Measurements from ENCODE around the gene CAPNS1.

The CAPNS1 gene

GRCh38 chr19:36099166-36099785 lies 40.6 kb upstream of the CAPNS1 start:
- no peak overlapping the region for H3K4me3 ChIP-seq (replicated peaks in 1 of 2; ENCODE audit: low read depth in 2 of 2, low read length in 2 of 2)

DNA sequence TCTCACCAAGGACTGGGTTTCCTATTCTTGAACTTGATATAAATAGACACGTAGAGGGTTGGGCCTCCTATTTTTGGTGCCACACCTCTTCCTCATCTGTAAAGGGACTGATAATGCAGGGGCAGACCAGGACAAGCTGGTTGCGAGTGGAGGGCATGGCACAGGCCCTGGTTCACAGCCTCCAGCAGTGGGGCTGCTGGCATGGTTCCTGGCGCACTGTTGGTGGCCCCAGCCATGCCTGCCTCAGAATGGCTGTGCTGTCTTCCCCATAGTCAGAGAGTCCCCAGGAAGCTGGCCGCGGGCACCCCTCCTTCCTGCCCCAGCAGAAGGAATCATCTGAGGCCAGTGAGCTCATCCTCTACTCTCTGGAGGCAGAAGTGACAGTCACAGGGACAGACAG lies 39.4 kb upstream of the CAPNS1 start:
- H3K4me3 ChIP-seq (replicated peaks in 1 of 2; ENCODE audit: low read depth in 2 of 2, low read length in 2 of 2) = no peak overlapping the region
- no peak for DNase-seq (ENCODE audit: low read depth in 2 of 2)
- TF ChIP-seq, protein P1, sequence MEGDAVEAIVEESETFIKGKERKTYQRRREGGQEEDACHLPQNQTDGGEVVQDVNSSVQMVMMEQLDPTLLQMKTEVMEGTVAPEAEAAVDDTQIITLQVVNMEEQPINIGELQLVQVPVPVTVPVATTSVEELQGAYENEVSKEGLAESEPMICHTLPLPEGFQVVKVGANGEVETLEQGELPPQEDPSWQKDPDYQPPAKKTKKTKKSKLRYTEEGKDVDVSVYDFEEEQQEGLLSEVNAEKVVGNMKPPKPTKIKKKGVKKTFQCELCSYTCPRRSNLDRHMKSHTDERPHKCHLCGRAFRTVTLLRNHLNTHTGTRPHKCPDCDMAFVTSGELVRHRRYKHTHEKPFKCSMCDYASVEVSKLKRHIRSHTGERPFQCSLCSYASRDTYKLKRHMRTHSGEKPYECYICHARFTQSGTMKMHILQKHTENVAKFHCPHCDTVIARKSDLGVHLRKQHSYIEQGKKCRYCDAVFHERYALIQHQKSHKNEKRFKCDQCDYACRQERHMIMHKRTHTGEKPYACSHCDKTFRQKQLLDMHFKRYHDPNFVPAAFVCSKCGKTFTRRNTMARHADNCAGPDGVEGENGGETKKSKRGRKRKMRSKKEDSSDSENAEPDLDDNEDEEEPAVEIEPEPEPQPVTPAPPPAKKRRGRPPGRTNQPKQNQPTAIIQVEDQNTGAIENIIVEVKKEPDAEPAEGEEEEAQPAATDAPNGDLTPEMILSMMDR (IDR thresholded peaks at IDR 0.05; ENCODE audit: low read depth, low read length) = no peak

More at GRCh38 chr19:36099166-36099785, 40.6 kb upstream of the CAPNS1 start:
- DNase-seq (ENCODE audit: low read depth in 2 of 2) = no peak
- TF ChIP-seq, protein P1 (IDR thresholded peaks at IDR 0.05; ENCODE audit: low read depth, low read length) = no peak

DNA sequence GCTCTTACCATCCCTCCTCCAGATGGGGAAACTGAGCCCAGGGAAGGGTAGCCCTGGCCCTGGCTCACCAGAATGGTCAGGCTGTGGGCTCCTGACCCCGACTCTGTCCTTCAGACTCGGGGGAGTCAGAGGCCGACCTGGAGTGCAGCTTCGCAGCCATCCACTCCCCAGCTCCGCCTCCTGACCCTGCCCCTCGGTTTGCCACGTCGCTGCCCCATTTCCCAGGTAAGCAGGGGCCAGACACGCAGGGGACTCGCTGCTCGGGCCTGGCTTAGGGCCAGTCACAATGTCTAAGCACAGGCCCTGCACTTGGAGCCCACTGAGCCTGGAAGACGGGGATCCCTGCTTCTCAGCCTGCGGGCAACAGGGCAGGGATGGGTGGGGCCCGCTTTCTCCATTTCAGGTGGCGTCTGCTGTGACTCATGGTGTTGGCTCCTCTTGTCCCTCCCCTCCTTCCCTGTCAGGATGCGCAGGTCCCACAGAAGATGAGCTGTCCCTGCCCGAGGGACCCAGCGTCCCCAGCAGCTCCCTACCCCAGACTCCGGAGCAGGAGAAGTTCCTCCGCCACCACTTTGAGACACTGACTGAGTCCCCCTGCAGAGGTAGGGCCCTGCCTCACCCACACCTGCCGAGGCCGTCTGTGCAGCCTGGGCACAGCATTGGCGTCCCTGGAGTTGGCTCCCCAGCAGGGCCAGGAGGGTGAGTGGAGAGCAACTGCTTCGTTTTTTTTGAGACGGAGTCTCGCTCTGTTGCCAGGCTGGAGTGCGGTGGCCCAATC lies 38.1 kb upstream of the CAPNS1 start:
- no peak overlapping the region for H3K4me3 ChIP-seq (replicated peaks in 1 of 2; ENCODE audit: low read depth in 2 of 2, low read length in 2 of 2)
- no peak for DNase-seq (ENCODE audit: low read depth in 2 of 2)
- TF ChIP-seq, protein P1 (IDR thresholded peaks at IDR 0.05; ENCODE audit: low read depth, low read length) = no peak

- TF ChIP-seq, protein P1 (IDR thresholded peaks at IDR 0.05; ENCODE audit: low read depth, low read length) = no peak
- H3K4me3 ChIP-seq (replicated peaks in 1 of 2; ENCODE audit: low read depth in 2 of 2, low read length in 2 of 2) = no peak overlapping the region
- DNase-seq (ENCODE audit: low read depth in 2 of 2) = no peak
These were observed 36.7 kb upstream of the CAPNS1 start for GRCh38 chr19:36103040-36103626.

DNA sequence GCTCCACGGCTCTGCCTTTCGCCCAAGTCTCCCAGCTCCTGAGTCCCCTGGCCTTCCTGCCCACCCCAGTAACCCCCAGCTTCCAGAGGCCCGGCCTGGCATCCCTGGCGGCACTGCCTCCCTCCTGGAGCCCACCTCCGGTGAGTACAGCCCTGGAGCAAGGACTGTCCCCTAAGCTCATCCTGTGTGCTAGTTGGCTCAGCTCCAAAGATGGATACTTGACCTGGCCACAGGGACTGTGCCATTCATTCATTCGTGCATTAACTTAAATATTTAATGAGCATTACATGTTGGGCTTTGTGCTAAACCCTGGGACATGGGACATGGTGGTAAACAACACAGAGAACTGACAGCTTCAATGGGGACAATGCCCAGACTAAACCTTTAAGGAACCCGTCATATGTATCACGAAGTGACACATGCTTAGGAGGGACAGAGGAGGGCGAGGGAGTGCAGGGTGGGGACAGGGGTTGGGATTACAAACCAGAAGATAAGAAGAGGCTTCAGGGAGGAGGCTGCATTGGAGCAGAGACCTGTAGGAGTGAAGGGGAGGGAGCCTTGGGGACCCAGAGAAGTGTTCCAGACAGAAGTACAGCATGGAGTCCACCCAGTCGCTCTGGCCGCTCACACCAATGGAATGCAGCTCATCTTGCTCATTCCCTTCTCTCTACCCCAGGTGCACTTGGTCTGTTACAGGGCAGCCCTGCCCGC lies 35.9 kb upstream of the CAPNS1 start:
- no peak overlapping the region for H3K4me3 ChIP-seq (replicated peaks in 1 of 2; ENCODE audit: low read depth in 2 of 2, low read length in 2 of 2)
- TF ChIP-seq, protein P1 (IDR thresholded peaks at IDR 0.05; ENCODE audit: low read depth, low read length) = no peak
- peak in 1 of 2 donors; percentile 16 for DNase-seq (ENCODE audit: low read depth in 2 of 2)

- TF ChIP-seq, protein P1 (IDR thresholded peaks at IDR 0.05; ENCODE audit: low read depth, low read length) = no peak
- no peak for DNase-seq (ENCODE audit: low read depth in 2 of 2)
- no peak overlapping the region for H3K4me3 ChIP-seq (replicated peaks in 1 of 2; ENCODE audit: low read depth in 2 of 2, low read length in 2 of 2)
These were observed 33.4 kb upstream of the CAPNS1 start for GRCh38 chr19:36106441-36106840.
